ENCODE data around the gene GLI3. TPM values are rescaled to one million over a fixed set of nuclear protein-coding genes. Genes with fewer than 3 reads are reported as not detected.
A peak's percentile ranks its signal among the peaks of the same experiment; 100 is the strongest.

GLI3 gene
- total and polyA plus RNA-seq, 11 donors: 0.50 to 14.4 (median 5.7) TPM

DNA sequence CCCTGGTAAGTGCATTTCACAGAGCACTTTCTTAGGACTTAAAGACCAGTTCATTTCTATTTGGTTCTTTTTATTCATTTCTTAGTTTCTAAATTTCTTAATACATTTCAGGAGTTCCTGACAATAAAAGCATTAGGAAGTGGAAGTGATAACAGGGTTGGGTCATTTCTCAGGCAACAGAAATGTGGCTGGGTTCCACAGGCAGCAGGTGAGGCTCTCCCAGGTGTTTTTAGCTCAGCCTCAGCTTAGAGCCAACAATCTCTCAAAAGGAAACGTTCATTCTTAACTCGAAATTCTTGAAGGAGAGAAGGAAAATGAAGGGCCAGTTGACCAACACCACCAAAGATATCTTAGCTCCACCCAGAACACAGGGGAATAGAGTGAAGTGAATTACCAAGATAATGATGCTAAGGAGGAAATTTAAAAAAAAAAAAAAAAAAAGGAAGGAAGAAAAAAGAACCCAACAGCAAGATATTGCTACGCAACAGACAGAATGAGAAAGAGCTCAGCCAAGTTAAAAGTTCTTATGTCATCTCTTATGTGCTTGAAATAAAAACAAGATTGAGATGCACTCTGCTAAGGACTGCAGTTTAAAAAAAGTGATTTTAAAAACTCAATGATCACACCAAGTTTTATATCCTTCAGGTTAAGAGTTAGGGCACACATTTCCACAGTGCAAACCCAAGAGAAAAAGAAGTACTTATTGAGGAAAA lies 230.1 kb downstream of the GLI3 start:
- WGBS, 4 donors: 61 to 70% (median 63%) methylated on average over 3 of the region's 3 CpGs
- no peak for DNase-seq

DNA sequence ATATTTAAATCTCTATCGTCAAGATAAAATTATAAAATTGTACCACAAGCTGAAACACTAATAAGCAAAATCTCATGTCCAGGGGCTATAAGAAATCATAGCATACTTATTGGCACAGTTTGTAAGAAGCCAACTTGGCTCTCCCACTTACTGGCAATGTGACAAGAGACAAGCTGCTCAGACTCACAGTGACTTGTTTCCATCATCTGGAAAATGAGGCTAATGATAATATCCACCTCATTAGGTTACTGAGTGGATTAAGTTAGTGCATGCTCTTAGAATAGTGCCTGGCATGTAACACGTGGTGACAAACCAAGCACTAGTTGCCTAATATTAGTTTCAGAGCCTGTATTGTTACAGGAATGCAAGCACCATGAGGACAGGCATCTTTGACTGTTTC lies 234.4 kb downstream of the GLI3 start:
- no peak overlapping the region for H3K27ac ChIP-seq
- ATAC-seq: peak in 2 of 4 donors; percentile 39 to 86
- intact Hi-C loops (cut with DNase I): no loop called here
- no peaks in the 10 kb centered on the region for H3K27me3 ChIP-seq
- DNase-seq: no peak
- WGBS, 4 donors: 44 to 55% (median 48%) methylated on average over 2 of the region's 2 CpGs
- peaks cover 0 to 2% (median 0%) of the 10 kb centered on the region in 9 donors for H3K36me3 ChIP-seq
- no peak overlapping the region for H3K4me3 ChIP-seq
- no peaks in the 10 kb centered on the region for H3K4me1 ChIP-seq
- no peaks in the 10 kb centered on the region for H3K9me3 ChIP-seq
- TF ChIP-seq, protein P1, sequence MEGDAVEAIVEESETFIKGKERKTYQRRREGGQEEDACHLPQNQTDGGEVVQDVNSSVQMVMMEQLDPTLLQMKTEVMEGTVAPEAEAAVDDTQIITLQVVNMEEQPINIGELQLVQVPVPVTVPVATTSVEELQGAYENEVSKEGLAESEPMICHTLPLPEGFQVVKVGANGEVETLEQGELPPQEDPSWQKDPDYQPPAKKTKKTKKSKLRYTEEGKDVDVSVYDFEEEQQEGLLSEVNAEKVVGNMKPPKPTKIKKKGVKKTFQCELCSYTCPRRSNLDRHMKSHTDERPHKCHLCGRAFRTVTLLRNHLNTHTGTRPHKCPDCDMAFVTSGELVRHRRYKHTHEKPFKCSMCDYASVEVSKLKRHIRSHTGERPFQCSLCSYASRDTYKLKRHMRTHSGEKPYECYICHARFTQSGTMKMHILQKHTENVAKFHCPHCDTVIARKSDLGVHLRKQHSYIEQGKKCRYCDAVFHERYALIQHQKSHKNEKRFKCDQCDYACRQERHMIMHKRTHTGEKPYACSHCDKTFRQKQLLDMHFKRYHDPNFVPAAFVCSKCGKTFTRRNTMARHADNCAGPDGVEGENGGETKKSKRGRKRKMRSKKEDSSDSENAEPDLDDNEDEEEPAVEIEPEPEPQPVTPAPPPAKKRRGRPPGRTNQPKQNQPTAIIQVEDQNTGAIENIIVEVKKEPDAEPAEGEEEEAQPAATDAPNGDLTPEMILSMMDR (IDR thresholded peaks at IDR 0.05): no peak
- no peak for TF ChIP-seq POLR2A (IDR thresholded peaks at IDR 0.05)

More for the DNA sequence above, 230.1 kb downstream of the GLI3 start:
- Histone ChIP-seq H3K4me3 (no peak overlapping the region), H3K27me3 (no peaks in the 10 kb centered on the region), H3K27ac (no peak overlapping the region), H3K36me3 (peaks cover 0 to 14% (median 0%) of the 10 kb centered on the region in 9 donors), H3K4me1 (no peaks in the 10 kb centered on the region), H3K9me3 (no peaks in the 10 kb centered on the region)
- intact Hi-C loops (cut with DNase I): no loop called here
- no peak for ATAC-seq
- TF ChIP-seq, protein P1 (IDR thresholded peaks at IDR 0.05): no peak
- TF ChIP-seq POLR2A (IDR thresholded peaks at IDR 0.05): no peak

DNA sequence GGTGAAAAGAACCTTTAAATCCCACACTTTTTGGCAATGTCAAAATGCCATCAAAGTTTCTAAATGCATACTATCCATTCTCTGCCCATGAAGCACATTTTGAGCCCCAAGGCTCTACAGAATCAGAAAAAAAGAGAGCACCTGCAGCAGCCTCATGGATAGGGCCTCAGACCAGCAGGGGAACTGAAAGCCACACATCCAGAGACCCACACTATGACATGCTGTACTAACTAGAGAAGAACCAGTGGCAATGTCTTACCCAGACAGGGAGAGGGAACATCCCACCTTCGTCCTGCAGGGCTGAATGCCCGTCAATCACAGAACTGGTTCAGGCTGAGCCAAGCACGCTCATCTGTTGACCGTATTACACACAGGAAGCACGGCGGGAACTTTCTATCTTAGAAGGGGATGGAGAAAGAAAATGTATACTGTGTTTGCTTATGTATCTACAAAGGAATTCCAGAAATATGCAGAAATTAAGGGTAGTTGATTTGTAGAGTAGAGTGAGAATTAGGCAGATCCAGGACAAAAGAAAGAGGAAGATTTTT lies 237.2 kb downstream of the GLI3 start:
- DNase-seq (no peak), ATAC-seq (no peak)
- intact Hi-C loops (cut with DNase I): no loop called here
- Histone ChIP-seq H3K36me3 (peaks cover 0 to 2% (median 0%) of the 10 kb centered on the region in 9 donors), H3K27ac (no peak overlapping the region), H3K4me1 (peaks cover 0 to 9% (median 0%) of the 10 kb centered on the region in 12 donors), H3K4me3 (no peak overlapping the region), H3K9me3 (no peaks in the 10 kb centered on the region), H3K27me3 (no peaks in the 10 kb centered on the region)
- 94 to 96% (median 94%) methylated on average over 6 of the region's 6 CpGs for WGBS, 4 donors
- TF ChIP-seq, protein P1 (IDR thresholded peaks at IDR 0.05): no peak
- no peak for TF ChIP-seq POLR2A (IDR thresholded peaks at IDR 0.05)

DNA sequence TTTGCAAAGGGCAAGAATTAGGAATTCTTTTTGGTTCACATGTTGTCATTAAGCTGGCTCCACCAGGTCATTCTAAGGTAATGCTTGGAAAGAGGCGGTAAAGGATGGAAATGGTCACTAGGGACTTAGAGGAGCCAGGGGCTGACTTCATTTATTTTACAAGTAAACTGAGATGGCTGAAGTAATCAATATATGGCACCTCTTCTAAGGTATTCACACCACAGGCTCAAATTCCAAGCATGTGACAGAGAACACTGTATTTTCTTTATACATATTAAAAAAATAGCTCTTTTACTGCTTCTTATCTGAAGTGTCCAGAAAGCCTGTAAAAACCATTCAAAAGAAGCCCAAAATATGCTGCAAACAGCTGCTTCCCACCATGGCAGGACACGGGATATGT lies 239.0 kb downstream of the GLI3 start:
- Histone ChIP-seq H3K4me1 (peaks cover 0 to 15% (median 7%) of the 10 kb centered on the region in 12 donors), H3K36me3 (peaks cover 0 to 2% (median 0%) of the 10 kb centered on the region in 9 donors), H3K27me3 (no peaks in the 10 kb centered on the region), H3K9me3 (no peaks in the 10 kb centered on the region), H3K4me3 (no peak overlapping the region), H3K27ac (no peak overlapping the region)
- TF ChIP-seq, protein P1 (IDR thresholded peaks at IDR 0.05): no peak
- no peak for TF ChIP-seq POLR2A (IDR thresholded peaks at IDR 0.05)
- DNase-seq (no peak), ATAC-seq (no peak)
- intact Hi-C loops (cut with DNase I): no loop called here
- 85 to 92% (median 89%) methylated on average over 2 of the region's 2 CpGs for WGBS, 4 donors

Measured in heart left ventricle (tissue), 16 donors.